HL-60/S4 treated with phorbol 12-myristate 13-acetate at 8.2 ng/mL for 4 days and 3 days (cell line): ENCODE data around the gene TRPM8.

Experiments used
- in situ Hi-C: fragments of 300-500 bp; cut with MboI; formaldehyde crosslinking; loops from 2 replicates; pipeline ENCODE4 v1.15.0; 2022; ENCODE audit warnings: low sequenced_read_pairs

TRPM8 gene

GRCh38 chr2:233999182-233999581 lies 82.0 kb downstream of the TRPM8 start:
- in situ Hi-C loops = no loop called here

- in situ Hi-C loops = no loop called here
Observed at GRCh38 chr2:234001380-234002160, 84.4 kb downstream of the TRPM8 start.

GRCh38 chr2:234002281-234002680 lies 85.1 kb downstream of the TRPM8 start:
- in situ Hi-C loops = no loop called here

GRCh38 chr2:234003972-234004617 lies 86.9 kb downstream of the TRPM8 start:
- in situ Hi-C loops = no loop called here

- in situ Hi-C loops = no loop called here
Observed at GRCh38 chr2:234005126-234005525, 88.0 kb downstream of the TRPM8 start.

GRCh38 chr2:234006501-234006900 lies 89.3 kb downstream of the TRPM8 start:
- in situ Hi-C loops = no loop called here

- in situ Hi-C loops = no loop called here
Observed at GRCh38 chr2:234014427-234014826, 97.3 kb downstream of the TRPM8 start.

GRCh38 chr2:234015861-234016260 lies 98.7 kb downstream of the TRPM8 start:
- in situ Hi-C loops = no loop called here

- in situ Hi-C loops = no loop called here
Observed at GRCh38 chr2:234019896-234020295, 102.7 kb downstream of the TRPM8 start.

GRCh38 chr2:234020332-234020731 lies 103.2 kb downstream of the TRPM8 start:
- in situ Hi-C loops = no loop called here

- in situ Hi-C loops = no loop called here
Observed at GRCh38 chr2:234022424-234022823, 105.3 kb downstream of the TRPM8 start.

GRCh38 chr2:234024304-234024703 lies 107.1 kb downstream of the TRPM8 start:
- in situ Hi-C loops = no loop called here

GRCh38 chr2:234025466-234025865 lies 108.3 kb downstream of the TRPM8 start:
- in situ Hi-C loops = no loop called here

GRCh38 chr2:234025891-234026401 lies 108.8 kb downstream of the TRPM8 start:
- in situ Hi-C loops = no loop called here

- in situ Hi-C loops = no loop called here
Observed at GRCh38 chr2:234026693-234027254, 109.6 kb downstream of the TRPM8 start.

- in situ Hi-C loops = no loop called here
Observed at GRCh38 chr2:234027641-234028040, 110.5 kb downstream of the TRPM8 start.

- in situ Hi-C loops = no loop called here
Observed at GRCh38 chr2:234029150-234029733, 112.1 kb downstream of the TRPM8 start.

- in situ Hi-C loops = no loop called here
Observed at GRCh38 chr2:234031207-234031606, 114.0 kb downstream of the TRPM8 start.

- in situ Hi-C loops = no loop called here
Observed at GRCh38 chr2:234032279-234032856, 115.2 kb downstream of the TRPM8 start.

- in situ Hi-C loops = no loop called here
Observed at GRCh38 chr2:234033174-234033573, 116.0 kb downstream of the TRPM8 start.

- in situ Hi-C loops = no loop called here
Observed at GRCh38 chr2:234033885-234034284, 116.7 kb downstream of the TRPM8 start.
